ENCODE measurements around the gene ARID1A.

The ARID1A gene

DNA sequence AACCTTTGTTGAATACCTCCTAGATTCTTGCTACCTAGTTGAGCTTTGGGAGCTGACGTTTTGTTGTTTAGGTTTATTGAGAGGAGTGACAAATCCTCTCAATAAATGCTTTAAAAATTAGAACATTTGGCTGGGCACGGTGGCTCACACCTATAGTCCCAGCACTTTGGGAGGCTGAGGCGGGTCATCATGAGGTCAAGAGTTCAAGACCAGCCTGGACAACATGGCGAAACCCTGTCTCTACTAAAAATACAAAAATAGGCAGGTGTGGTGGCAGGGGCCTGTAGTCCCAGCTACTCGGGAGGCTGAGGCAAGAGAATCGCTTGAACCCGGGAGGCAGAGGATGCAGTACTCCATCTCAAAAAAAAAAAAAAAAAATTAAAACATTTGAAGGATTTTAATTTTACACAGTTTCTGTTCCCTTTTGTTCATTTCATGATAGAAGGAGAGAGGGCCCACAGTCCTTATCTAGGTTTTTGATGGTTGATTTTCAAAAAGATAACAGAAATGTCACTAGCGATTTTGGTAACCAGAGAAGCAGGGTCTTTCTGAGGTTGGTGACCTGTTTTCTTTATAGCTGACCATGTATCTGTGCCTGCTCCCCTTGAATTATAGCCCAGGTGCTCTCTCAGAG is 47.7 kb downstream of the ARID1A start:
- 50% methylated on average over 2 of the region's 8 CpGs for WGBS (ENCODE audit: insufficient coverage)
- Histone ChIP-seq H3K36me3 (ENCODE audit: control insufficient read depth in 4 of 4, insufficient read depth in 4 of 4, low read length in 3 of 4) (peaks cover 26 to 74% (median 50%) of the 10 kb centered on the region in 4 experiments), H3K4me1 (ENCODE audit: control extremely low read depth in 1 of 4, control insufficient read depth in 4 of 4, insufficient read depth in 4 of 4, low read length in 3 of 4) (peaks cover 31 to 57% (median 49%) of the 10 kb centered on the region in 4 experiments), H3K27ac (ENCODE audit: insufficient read depth in 1 of 2, low read depth in 1 of 2, low read length in 2 of 2, poor library complexity in 1 of 2, severe bottlenecking in 2 of 2) (peak overlapping the region in 1 of 2 experiments; percentile 67), H3K27me3 (replicated peaks in 2 of 5; ENCODE audit: control insufficient read depth in 4 of 5, insufficient read depth in 5 of 5, low read length in 4 of 5) (no peaks in the 10 kb centered on the region), H3K9me3 (ENCODE audit: control extremely low read depth in 1 of 5, control insufficient read depth in 4 of 5, insufficient read depth in 2 of 5, low read depth in 1 of 5, low read length in 4 of 5) (no peaks in the 10 kb centered on the region), H3K4me3 (ENCODE audit: control insufficient read depth in 1 of 7, extremely low read depth in 1 of 7, insufficient read depth in 4 of 7, low read depth in 2 of 7, low read length in 6 of 7) (peak overlapping the region in 2 of 7 experiments; percentile 48 to 55)
- ChIA-PET POLR2A (no interaction called here), CTCF (interaction anchor here (0.7 to 6.9 kb wide), 5 partner anchors 14 to 134 kb away, joined by 3 to 26 read pairs (median 5); no protein-coding TSS in a partner anchor)
- DNase-seq: no peak

DNA sequence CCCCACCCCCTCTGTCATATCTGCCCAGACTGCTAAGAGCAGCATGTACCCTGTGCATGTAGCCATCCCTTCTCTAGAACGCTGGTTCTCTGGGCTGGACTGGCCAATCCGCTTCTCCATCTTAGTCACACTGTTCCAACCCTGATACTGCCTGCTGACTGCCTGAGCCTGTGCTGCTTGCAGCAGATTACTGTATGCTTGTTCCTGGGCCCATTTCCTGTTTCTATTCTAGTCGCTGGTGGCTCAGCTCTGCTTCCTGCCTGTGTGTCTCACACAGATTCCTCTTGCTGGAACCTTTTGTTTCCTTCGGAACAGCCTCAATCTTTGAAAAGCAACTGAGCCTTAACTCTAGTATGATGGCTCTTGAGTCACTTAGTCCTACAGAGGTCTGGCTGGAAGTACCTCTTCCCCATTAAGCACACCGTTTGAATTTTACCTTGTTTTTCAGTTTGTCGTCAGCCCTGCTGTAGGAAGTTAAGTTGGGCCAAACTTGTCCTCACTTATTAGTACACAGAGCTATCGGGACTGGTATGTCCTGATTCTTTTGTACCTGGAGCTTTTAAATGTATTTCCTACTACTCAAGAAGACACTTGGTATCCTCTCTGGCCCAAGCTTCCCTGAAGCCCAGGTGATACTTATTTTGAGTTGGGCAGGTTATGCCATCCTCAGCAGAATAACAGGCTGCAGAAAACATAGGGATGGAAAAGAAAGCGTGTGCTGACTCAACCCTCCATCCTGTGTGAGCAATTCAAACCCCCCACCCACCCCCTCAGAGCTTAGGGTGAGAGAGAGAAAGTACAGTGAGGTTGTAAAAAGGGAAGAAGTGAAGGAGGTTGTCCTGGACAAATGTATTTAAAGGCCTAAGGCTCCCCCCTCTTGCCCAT is 48.5 kb downstream of the ARID1A start:
- H3K4me3 ChIP-seq (ENCODE audit: control insufficient read depth in 1 of 7, extremely low read depth in 1 of 7, insufficient read depth in 4 of 7, low read depth in 2 of 7, low read length in 6 of 7): peak overlapping the region in 4 of 7 experiments; percentile 9 to 59 (median 44)
- ChIA-PET POLR2A (no interaction called here), CTCF (interaction anchor here (0.7 to 6.9 kb wide), 12 partner anchors 9 to 141 kb away, joined by 3 to 26 read pairs (median 3); no protein-coding TSS in a partner anchor)
- peak overlapping the region in 1 of 2 experiments; percentile 67 for H3K27ac ChIP-seq (ENCODE audit: insufficient read depth in 1 of 2, low read depth in 1 of 2, low read length in 2 of 2, poor library complexity in 1 of 2, severe bottlenecking in 2 of 2)
- no peaks in the 10 kb centered on the region for H3K27me3 ChIP-seq (replicated peaks in 2 of 5; ENCODE audit: control insufficient read depth in 4 of 5, insufficient read depth in 5 of 5, low read length in 4 of 5)
- DNase-seq: peak; percentile 77 to 94 (median 89)
- H3K36me3 ChIP-seq (ENCODE audit: control insufficient read depth in 4 of 4, insufficient read depth in 4 of 4, low read length in 3 of 4): peaks cover 25 to 76% (median 53%) of the 10 kb centered on the region in 4 experiments
- H3K9me3 ChIP-seq (ENCODE audit: control extremely low read depth in 1 of 5, control insufficient read depth in 4 of 5, insufficient read depth in 2 of 5, low read depth in 1 of 5, low read length in 4 of 5): no peaks in the 10 kb centered on the region
- H3K4me1 ChIP-seq (ENCODE audit: control extremely low read depth in 1 of 4, control insufficient read depth in 4 of 4, insufficient read depth in 4 of 4, low read length in 3 of 4): peaks cover 28 to 51% (median 45%) of the 10 kb centered on the region in 4 experiments
- 12% methylated on average over 7 of the region's 8 CpGs for WGBS (ENCODE audit: insufficient coverage)

DNA sequence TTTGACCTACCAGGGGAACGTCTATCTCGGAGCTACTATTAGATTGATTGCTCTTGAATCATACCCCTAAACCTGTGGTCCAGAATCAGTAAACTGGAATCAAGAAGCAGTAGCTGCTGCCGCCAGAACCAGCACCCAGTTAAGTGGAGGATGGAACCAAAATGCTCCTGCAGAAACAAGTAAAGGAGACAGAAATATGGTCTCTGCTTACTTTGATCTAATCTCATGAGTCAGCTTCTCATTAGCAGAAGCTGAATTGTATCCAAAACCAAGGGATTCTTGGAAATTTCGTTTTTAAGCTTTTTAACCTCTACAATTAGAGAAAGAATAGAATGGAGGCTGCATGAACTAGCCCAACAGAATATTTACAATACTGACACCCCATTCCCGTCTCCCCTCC is 49.4 kb downstream of the ARID1A start:
- H3K9me3 ChIP-seq (ENCODE audit: control extremely low read depth in 1 of 5, control insufficient read depth in 4 of 5, insufficient read depth in 2 of 5, low read depth in 1 of 5, low read length in 4 of 5): no peaks in the 10 kb centered on the region
- CTCF ChIA-PET: interaction anchor here (0.7 to 6.9 kb wide), 9 partner anchors 9 to 53 kb away, joined by 3 to 26 read pairs (median 3); no protein-coding TSS in a partner anchor
- no peak for DNase-seq
- WGBS (ENCODE audit: insufficient coverage): 71% methylated on average over 5 of the region's 5 CpGs
- H3K27me3 ChIP-seq (replicated peaks in 2 of 5; ENCODE audit: control insufficient read depth in 4 of 5, insufficient read depth in 5 of 5, low read length in 4 of 5): no peaks in the 10 kb centered on the region
- peak overlapping the region in 2 of 7 experiments; percentile 55 to 59 for H3K4me3 ChIP-seq (ENCODE audit: control insufficient read depth in 1 of 7, extremely low read depth in 1 of 7, insufficient read depth in 4 of 7, low read depth in 2 of 7, low read length in 6 of 7)
- H3K4me1 ChIP-seq (ENCODE audit: control extremely low read depth in 1 of 4, control insufficient read depth in 4 of 4, insufficient read depth in 4 of 4, low read length in 3 of 4): peaks cover 19 to 43% (median 38%) of the 10 kb centered on the region in 4 experiments
- H3K36me3 ChIP-seq (ENCODE audit: control insufficient read depth in 4 of 4, insufficient read depth in 4 of 4, low read length in 3 of 4): peaks cover 29 to 76% (median 57%) of the 10 kb centered on the region in 4 experiments
- POLR2A ChIA-PET: interaction anchor here (0.5 kb wide), 1 partner anchor 62 kb away, joined by 4 read pairs; no protein-coding TSS in a partner anchor
- peak overlapping the region in 1 of 2 experiments; percentile 67 for H3K27ac ChIP-seq (ENCODE audit: insufficient read depth in 1 of 2, low read depth in 1 of 2, low read length in 2 of 2, poor library complexity in 1 of 2, severe bottlenecking in 2 of 2)

DNA sequence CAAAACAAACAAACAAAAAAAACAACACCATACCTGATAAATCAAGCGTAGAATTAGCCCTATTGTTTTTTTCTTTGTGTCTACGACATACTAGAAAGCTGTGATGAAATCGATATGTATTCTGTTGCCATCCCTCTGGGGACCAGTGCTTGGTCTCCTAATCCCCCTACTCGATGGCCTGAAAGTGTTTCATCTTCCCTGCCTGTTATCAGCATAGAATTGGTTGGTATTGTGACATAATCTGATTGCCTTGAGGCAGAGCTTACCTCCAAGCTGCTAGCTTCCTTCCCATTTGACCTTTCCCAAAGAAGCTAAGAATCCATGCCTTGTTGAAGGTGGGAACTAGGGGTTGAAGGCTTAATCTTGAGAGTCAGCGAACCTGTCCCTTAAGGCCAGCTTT is 51.2 kb downstream of the ARID1A start:
- H3K27me3 ChIP-seq (replicated peaks in 2 of 5; ENCODE audit: control insufficient read depth in 4 of 5, insufficient read depth in 5 of 5, low read length in 4 of 5): no peaks in the 10 kb centered on the region
- no peak overlapping the region for H3K27ac ChIP-seq (ENCODE audit: insufficient read depth in 1 of 2, low read depth in 1 of 2, low read length in 2 of 2, poor library complexity in 1 of 2, severe bottlenecking in 2 of 2)
- CTCF ChIA-PET: interaction anchor here (0.7 to 2.2 kb wide), 8 partner anchors 11 to 70 kb away, joined by 3 to 12 read pairs (median 4); partner anchors contain the start of gene PIGV
- H3K4me3 ChIP-seq (ENCODE audit: control insufficient read depth in 1 of 7, extremely low read depth in 1 of 7, insufficient read depth in 4 of 7, low read depth in 2 of 7, low read length in 6 of 7): no peak overlapping the region
- no peaks in the 10 kb centered on the region for H3K9me3 ChIP-seq (ENCODE audit: control extremely low read depth in 1 of 5, control insufficient read depth in 4 of 5, insufficient read depth in 2 of 5, low read depth in 1 of 5, low read length in 4 of 5)
- POLR2A ChIA-PET: no interaction called here
- peaks cover 13 to 50% (median 40%) of the 10 kb centered on the region in 4 experiments for H3K4me1 ChIP-seq (ENCODE audit: control extremely low read depth in 1 of 4, control insufficient read depth in 4 of 4, insufficient read depth in 4 of 4, low read length in 3 of 4)
- 94% methylated on average over 5 of the region's 5 CpGs for WGBS (ENCODE audit: insufficient coverage)
- peaks cover 21 to 74% (median 53%) of the 10 kb centered on the region in 4 experiments for H3K36me3 ChIP-seq (ENCODE audit: control insufficient read depth in 4 of 4, insufficient read depth in 4 of 4, low read length in 3 of 4)
- DNase-seq: no peak

DNA sequence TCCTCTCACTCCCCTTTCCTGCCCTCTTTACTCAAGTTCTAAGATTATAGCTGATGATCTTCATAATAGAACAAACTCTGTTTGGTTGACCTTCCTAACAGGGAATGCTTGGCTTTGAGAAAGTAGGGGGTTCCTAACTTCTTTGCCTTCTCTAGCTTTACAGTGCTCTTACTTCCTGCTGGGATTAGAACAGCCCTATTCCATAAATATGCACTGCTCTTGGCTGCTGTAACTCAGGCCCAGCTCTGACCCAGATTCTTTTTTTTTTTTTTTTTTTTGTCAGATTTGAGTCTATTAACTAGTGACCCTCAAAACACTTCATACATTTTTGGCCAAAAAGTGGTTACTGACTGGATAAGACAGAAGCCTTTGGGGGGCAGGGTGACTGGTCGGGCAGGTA is 52.5 kb downstream of the ARID1A start:
- H3K36me3 ChIP-seq (ENCODE audit: control insufficient read depth in 4 of 4, insufficient read depth in 4 of 4, low read length in 3 of 4): peaks cover 24 to 77% (median 58%) of the 10 kb centered on the region in 4 experiments
- WGBS (ENCODE audit: insufficient coverage): no CpG with 5 or more reads among the region's 1 CpG
- no peak overlapping the region for H3K27ac ChIP-seq (ENCODE audit: insufficient read depth in 1 of 2, low read depth in 1 of 2, low read length in 2 of 2, poor library complexity in 1 of 2, severe bottlenecking in 2 of 2)
- DNase-seq: no peak
- H3K9me3 ChIP-seq (ENCODE audit: control extremely low read depth in 1 of 5, control insufficient read depth in 4 of 5, insufficient read depth in 2 of 5, low read depth in 1 of 5, low read length in 4 of 5): no peaks in the 10 kb centered on the region
- H3K4me3 ChIP-seq (ENCODE audit: control insufficient read depth in 1 of 7, extremely low read depth in 1 of 7, insufficient read depth in 4 of 7, low read depth in 2 of 7, low read length in 6 of 7): no peak overlapping the region
- ChIA-PET CTCF (interaction anchor here (1.1 to 1.5 kb wide), 3 partner anchors 11 to 248 kb away, joined by 3 read pairs; partner anchors contain the start of gene PIGV), POLR2A (no interaction called here)
- H3K4me1 ChIP-seq (ENCODE audit: control extremely low read depth in 1 of 4, control insufficient read depth in 4 of 4, insufficient read depth in 4 of 4, low read length in 3 of 4): peaks cover 13 to 37% (median 29%) of the 10 kb centered on the region in 4 experiments
- no peaks in the 10 kb centered on the region for H3K27me3 ChIP-seq (replicated peaks in 2 of 5; ENCODE audit: control insufficient read depth in 4 of 5, insufficient read depth in 5 of 5, low read length in 4 of 5)

DNA sequence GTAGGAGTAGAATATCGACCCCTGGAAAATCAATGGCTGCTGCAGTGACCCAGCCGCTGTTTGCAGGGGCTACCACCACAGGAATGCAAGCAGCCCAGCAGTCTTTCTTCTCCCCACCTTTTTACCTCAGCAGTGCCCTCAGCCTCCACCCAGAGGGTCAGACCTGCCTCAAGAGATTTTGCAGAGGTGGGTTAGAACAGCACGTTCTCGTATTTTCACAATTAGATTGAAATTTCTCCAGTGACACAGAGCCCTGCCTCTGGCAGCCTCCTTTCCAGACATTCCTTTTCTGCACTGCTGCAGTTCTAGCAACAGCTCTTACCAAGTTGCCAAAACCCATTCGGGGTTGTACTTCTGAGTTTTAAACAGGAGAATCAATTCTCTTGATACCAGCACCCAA is 53.6 kb downstream of the ARID1A start:
- H3K36me3 ChIP-seq (ENCODE audit: control insufficient read depth in 4 of 4, insufficient read depth in 4 of 4, low read length in 3 of 4): peaks cover 28 to 85% (median 66%) of the 10 kb centered on the region in 4 experiments

More for the DNA sequence above, 53.6 kb downstream of the ARID1A start:
- H3K4me3 ChIP-seq (ENCODE audit: control insufficient read depth in 1 of 7, extremely low read depth in 1 of 7, insufficient read depth in 4 of 7, low read depth in 2 of 7, low read length in 6 of 7): no peak overlapping the region
- no peak for DNase-seq
- ChIA-PET POLR2A (no interaction called here), CTCF (interaction anchor here (1.1 kb wide), 1 partner anchor 10 kb away, joined by 3 read pairs; no protein-coding TSS in a partner anchor)
- WGBS (ENCODE audit: insufficient coverage): 98% methylated on average over 4 of the region's 5 CpGs
- H3K27ac ChIP-seq (ENCODE audit: insufficient read depth in 1 of 2, low read depth in 1 of 2, low read length in 2 of 2, poor library complexity in 1 of 2, severe bottlenecking in 2 of 2): no peak overlapping the region
- no peaks in the 10 kb centered on the region for H3K9me3 ChIP-seq (ENCODE audit: control extremely low read depth in 1 of 5, control insufficient read depth in 4 of 5, insufficient read depth in 2 of 5, low read depth in 1 of 5, low read length in 4 of 5)
- peaks cover 11 to 26% (median 19%) of the 10 kb centered on the region in 4 experiments for H3K4me1 ChIP-seq (ENCODE audit: control extremely low read depth in 1 of 4, control insufficient read depth in 4 of 4, insufficient read depth in 4 of 4, low read length in 3 of 4)
- no peaks in the 10 kb centered on the region for H3K27me3 ChIP-seq (replicated peaks in 2 of 5; ENCODE audit: control insufficient read depth in 4 of 5, insufficient read depth in 5 of 5, low read length in 4 of 5)
